HG02678 (cell line): ENCODE data around the gene USP10.
"Not testable (repeated sequence)": the region's sequence is repeated elsewhere in the genome, so short reads cannot be mapped to it uniquely, and the experiment has no call there.

Experiments used
- ATAC-seq: cut with Tn5 transposase; IDR thresholded peaks from one replicate; pipeline ENCODE4 v1.9.1; 2021; ENCODE audit warnings: mild to moderate bottlenecking, moderate library complexity; ENCODE audit not compliant: unreplicated experiment

The USP10 gene

GRCh38 chr16:84673203-84673535 is 26.6 kb upstream of the USP10 start:
- no peak for ATAC-seq

- no peak for ATAC-seq
Observed at GRCh38 chr16:84673561-84673960, 26.2 kb upstream of the USP10 start.

DNA sequence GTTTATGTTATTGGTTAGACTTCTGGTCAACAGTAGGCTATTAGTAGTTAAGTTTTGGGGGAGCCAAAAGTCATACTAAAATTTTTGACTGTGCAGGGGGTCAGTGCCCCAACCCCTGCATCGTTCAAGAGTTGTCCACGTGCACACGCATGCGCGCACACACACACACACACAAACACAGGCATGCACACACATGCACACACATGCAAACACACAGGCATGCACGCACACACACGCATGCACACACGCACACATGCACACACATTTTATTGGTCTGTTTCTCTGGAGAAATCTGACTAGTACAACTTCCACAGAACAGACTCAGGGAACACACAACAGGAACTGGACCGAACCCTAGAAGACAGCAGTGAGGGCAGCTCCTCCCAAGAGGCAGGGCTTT is 24.4 kb upstream of the USP10 start:
- no peak for ATAC-seq

GRCh38 chr16:84675884-84676283 is 23.9 kb upstream of the USP10 start:
- ATAC-seq, result no peak

GRCh38 chr16:84677017-84677803 is 22.6 kb upstream of the USP10 start:
- no peak for ATAC-seq

DNA sequence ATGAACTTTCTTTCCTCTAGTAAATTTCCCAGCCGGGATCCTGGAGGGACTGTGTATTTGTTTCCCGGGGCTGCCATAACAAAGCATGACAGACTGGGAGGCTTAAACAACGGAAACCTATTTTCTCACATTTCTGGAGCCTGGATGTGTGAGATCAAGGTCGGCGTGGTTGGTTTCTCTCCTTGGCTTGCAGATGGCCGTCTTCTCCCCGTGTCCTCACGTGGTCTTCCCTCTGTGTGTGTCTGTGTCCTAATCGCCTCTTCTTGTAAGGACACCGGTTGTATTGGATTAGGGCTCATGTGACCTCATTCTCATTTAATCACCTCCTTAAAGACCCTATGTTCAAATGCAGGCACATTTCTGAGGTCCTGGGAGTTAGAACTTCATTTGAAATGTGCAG is 22.0 kb upstream of the USP10 start:
- no peak for ATAC-seq

GRCh38 chr16:84678541-84678940 is 21.3 kb upstream of the USP10 start:
- no peak for ATAC-seq

DNA sequence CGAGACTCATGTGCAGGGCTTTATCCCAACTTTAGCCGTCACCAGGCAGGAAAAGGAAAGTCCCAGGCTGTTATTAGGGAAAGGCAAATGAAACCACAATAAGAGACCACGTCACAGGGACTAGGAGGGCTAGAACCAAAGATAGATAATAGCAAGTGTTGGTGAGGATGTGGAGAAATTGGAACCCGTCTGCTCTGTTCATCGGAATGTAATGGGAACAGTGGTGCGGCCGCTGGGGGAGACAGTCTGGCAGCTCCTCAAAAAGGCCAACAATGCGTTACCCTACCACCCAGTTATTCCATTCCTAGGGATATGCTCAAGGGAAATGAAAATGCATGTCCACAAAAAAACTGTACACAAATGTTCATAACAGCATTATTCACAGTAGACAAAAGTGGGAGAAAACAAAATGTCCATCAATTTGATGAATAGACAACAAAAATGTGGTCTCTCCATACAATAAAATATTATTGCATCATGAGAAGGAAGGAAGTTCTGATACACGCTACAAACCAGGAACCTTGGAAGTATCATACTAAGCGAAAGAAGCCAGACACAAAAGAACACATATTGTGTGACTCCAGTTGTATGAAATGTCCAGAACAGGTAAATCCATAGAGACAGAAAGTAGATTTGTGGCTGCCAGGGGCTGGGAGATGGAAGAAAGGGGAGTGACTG is 19.5 kb upstream of the USP10 start:
- ATAC-seq, result no peak

GRCh38 chr16:84680843-84681629 is 18.8 kb upstream of the USP10 start:
- no peak for ATAC-seq

DNA sequence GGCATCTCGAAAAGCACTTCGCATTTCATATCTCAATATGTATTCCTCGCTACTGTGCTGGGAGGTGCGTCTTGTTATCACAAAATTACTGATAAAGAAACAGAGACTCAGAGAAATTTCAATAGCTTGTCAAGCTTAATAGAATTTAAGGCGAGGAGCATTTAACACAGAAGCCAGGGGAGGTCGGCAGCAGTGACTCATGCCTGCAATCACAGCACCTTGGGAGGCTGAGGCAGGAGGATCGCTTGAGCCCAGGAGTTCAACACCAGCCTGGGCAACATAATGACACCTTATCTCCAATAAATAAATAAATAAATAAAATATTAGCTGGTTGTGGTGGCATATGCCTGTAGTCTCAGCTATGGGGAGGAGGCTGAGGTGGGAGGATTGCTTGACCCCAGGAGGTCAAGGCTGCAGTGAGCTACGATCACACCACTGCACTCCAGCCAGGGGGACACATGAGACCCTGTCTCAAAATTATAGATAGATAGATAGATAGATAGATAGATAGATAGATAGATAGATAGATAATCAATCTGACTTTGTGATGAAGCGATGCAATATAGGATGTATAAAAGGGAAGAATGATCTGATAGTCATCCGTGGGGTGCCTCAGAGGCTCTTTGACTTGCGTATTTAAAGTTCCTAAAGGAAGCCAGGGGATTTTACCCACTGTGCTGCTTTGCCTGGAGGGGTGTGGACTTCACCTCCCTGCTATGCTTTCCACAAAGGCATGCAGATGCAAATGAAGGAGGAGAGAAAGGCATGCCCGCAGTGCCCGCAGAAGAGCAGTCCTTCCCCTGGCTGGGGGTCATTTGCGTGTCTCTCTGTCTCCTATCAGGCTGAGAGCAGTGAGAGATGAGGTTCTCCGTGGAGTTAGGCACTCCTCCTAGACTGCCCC is 15.9 kb upstream of the USP10 start:
- ATAC-seq, result no peak

- no peak for ATAC-seq
Observed at GRCh38 chr16:84684592-84684965, 15.2 kb upstream of the USP10 start.

- no peak for ATAC-seq
Observed at GRCh38 chr16:84685210-84685609, 14.6 kb upstream of the USP10 start.

GRCh38 chr16:84686707-84687298 is 13.0 kb upstream of the USP10 start:
- no peak for ATAC-seq

DNA sequence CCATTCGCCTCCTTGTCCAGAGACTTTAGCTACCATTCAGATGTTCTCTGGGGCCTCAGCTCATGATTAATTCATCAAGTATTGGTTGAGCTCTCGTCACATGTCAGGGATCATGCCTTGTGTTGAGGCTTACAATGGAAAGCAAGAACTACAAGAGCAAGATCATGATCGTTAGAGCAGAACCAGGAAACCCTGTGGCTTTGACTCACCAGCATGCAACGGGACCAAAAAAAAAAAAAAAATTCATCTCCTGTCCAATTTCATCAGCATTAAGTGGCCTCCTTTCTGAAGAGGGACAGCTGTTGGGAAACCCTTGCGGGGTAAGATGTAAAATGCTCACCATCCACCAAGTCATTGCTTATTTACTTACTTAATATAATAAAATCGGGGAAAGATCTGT is 12.1 kb upstream of the USP10 start:
- peak; percentile 61 for ATAC-seq

GRCh38 chr16:84688163-84688562 is 11.6 kb upstream of the USP10 start:
- ATAC-seq, result not testable (repeated sequence)

DNA sequence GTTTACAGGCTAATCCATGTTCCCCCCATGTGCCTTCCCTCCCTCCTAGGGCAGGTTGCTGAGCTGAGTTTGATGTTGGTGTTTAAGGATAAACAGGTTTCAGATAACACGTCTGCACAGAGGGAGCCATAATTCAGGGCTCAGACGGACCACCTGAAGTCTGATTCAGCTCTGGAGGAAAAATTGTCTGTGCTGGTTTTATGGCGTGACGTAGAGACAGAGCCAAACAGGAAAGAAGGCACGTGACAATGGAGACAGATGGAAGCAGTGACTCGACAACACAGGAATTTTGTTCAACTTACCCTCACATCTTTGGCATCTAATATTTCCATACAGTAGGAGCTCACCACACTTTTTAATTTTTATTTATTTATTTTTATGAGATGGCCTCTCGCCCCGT is 10.7 kb upstream of the USP10 start:
- ATAC-seq, result no peak

- no peak for ATAC-seq
Observed at GRCh38 chr16:84690088-84690819, 9.5 kb upstream of the USP10 start.

DNA sequence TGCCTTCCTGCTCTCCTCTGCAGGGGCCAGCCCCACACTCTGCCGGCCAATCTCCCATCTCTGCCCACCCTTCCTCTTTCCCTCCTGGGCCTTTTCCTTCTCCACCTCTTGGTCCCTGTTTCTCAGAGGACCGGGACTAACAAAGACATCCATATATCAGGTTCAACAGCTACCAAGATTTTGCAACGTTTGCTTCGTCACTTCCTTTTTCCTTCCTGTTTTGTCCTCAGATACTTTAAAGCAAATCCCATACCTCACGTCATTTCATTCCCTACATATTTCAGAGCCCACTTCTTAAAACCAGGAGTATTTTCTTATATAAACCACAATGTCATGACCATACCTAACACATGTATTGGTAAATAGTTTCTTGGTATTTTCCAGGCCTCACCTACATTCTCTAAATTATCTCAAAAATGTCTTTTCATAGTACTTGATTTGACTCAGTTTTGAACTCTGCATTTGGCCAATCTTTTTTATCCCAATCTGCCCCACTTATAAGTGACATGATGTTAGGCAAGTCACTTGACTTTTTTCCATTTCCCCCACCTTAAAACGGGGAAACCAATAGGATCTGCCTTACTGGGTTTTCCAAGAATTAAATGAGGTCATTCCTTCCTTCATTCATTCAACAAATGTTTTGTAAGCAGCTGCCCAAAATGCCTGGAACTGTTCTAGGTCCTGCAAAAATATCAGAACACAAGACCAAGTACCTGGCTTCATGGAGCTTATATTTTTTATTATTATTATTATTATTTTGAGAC is 7.2 kb upstream of the USP10 start:
- ATAC-seq, result no peak

DNA sequence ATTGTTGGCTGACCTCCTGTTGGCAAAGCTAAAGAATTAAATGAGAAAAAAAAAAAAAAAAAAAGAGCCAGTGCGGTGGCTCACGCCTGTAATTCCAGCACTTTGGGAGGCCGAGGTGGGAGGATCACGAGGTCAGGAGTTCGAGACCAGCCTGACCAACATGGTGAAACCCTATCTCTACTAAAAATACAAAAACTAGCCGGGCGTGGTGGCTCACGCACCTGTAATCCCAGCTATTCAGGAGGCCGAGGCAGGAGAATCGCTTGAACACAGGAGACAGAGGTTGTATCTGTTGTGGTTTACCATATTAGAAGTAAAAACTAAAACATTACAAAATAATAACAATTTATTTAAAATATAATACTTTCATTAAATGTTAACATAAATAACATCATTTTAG is 5.9 kb upstream of the USP10 start:
- ATAC-seq, result not testable (repeated sequence)
